GM19395 (cell line): Measurements from ENCODE around the gene MPZL2.
"Not testable (repeated sequence)": the region's sequence is repeated elsewhere in the genome, so short reads cannot be mapped to it uniquely, and the experiment has no call there.

ENCODE experiments used
- ATAC-seq: cut with Tn5 transposase; IDR thresholded peaks from one replicate; pipeline ENCODE4 v1.9.1; 2021; ENCODE audit warnings: mild to moderate bottlenecking, moderate library complexity; ENCODE audit not compliant: unreplicated experiment

The MPZL2 gene

GRCh38 chr11:118263695-118264568 lies at the start of gene MPZL2:
Gene MPZL2 (minus strand): TSS chr11:118264297. CDS start chr11:118264153, 144 bp downstream.
- no peak for ATAC-seq

- ATAC-seq: no peak
Observed at GRCh38 chr11:118313242-118313641, 49.1 kb upstream of the MPZL2 start.

DNA sequence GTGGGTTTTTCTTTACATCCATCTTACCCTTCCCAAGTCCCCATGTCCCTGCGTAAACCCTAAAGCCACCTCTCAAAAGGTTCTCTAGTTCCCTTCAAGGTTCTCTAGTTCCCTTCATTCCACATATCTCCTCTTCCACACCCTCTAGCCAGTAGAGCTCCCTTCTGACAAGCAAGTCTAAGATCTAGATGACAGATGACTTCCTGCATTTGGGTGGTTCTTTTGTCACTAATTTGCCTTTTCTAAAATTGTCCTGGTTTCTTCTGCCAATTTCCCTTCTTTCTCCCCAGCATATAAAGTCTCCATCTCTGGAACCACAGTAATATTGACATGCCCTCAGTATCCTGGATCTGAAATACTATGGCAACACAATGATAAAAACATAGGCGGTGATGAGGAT lies 48.2 kb upstream of the MPZL2 start:
- ATAC-seq: no peak

GRCh38 chr11:118311518-118311917 lies 47.4 kb upstream of the MPZL2 start:
- no peak for ATAC-seq

- ATAC-seq: no peak
Observed at GRCh38 chr11:118310781-118311485, 46.8 kb upstream of the MPZL2 start.

DNA sequence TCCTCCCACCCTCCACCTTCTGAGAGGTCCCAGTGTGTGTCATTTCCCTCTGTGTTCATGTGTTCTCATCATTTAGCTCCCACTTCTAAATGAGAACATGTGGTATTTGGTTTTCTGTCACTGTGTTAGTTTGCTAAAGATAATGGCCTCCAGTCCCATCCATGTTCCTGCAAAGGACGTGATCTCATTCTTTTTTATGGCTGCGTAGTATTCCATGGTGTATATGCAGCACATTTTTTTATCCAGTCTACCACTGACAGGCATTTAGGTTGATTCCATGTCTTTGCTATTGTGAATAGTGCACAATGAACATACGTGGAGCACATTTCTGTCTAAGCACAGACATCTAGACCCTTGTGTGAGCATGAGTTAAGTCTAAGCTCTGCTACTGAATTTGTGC lies 46.2 kb upstream of the MPZL2 start:
- ATAC-seq: no peak

DNA sequence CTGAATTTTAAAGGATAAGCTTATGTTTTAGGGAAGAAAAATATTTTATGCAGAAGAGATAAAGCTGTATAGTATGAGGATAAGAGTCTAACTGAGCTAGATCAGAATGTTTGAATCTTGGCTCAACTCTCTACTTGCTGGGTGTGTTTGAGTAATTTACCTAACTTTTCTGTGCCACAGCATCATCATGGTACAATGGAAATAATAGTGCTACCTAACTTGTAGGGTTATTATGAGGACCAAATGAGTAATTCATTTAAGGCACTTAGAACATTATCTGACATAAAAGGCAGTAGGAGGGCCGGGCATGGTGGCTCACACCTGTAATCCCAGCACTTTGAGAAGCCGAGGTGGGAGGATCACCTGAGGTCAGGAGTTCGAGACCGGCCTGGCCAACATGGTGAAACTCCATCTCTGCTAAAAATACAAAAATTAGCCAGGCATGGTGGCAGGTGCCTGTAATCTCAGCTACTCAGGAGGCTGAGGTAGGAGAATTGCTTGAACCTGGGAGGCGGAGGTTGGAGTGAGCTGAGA lies 45.0 kb upstream of the MPZL2 start:
- not testable (repeated sequence) for ATAC-seq

DNA sequence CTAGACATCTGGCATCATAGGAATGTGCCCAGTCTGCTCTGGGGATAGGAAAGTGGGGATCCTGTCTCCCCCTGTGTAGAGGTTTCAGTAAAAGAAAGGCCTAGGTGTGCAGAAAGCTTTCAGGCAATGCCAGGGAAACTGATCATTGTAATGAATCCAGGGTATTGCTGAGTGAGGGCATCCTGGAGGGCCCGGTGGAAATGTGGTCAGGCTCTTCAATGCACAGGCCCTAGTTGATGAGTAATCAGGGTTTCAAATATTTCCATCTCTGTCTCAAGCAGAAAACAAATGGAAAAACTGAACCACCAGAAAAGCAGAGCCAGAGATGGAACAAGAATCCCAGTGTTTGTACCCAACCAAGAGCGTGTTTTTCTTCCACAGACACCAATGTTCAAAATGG lies 42.5 kb upstream of the MPZL2 start:
- ATAC-seq: no peak

DNA sequence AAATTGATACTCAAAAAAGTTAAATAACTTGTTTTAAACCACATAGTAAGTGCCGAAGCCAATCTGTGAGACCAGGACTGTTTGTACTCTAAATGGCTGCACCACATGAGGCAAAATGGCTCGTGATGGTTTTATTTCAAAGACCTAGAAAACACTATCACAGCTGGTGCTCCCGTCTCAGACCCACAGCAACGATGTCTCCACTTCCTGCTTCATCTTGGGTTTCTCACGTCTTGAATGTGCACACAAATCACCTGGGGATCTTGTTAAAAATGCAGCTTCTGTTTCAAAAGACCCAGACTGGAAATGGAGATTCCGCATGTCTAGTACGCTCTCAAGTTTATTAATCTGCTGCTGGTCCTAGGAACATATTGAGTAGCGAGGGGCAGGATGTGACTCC lies 41.6 kb upstream of the MPZL2 start:
- no peak for ATAC-seq

- ATAC-seq: no peak
Observed at GRCh38 chr11:118304568-118305248, 40.6 kb upstream of the MPZL2 start, which contains the start of gene CD3E. Gene CD3E (plus strand): TSS chr11:118304730. CDS start chr11:118304953, 223 bp downstream.

GRCh38 chr11:118304227-118304567 lies 40.1 kb upstream of the MPZL2 start:
- ATAC-seq: no peak

DNA sequence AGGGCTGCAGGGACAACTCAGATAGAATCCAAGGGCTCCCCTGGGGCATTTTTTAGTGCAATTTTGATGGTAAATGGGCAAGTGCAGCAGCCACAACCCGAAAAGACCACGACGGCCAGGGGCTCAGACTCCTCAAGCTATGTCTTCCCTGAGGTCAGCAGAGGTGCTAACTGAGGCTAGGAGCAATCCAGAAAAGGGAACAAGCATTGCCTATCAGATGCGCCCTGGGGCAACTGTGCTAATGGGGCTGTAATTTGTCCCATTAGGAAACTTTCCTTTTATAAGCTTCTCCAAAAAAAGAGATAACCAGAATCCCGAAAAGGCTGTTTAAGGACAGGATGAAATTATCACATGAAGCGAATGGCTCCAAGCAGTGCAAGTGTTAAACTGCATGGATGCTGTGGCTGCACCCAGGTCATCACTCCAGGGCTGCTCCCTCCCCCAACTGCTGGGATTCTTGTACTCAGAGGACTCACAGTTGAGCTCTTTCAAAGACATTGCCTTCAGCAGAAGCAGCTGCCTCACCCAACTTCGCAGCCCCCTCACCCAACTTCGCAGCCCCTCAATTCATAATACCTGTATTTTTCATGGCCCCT lies 37.6 kb upstream of the MPZL2 start:
- ATAC-seq: no peak

DNA sequence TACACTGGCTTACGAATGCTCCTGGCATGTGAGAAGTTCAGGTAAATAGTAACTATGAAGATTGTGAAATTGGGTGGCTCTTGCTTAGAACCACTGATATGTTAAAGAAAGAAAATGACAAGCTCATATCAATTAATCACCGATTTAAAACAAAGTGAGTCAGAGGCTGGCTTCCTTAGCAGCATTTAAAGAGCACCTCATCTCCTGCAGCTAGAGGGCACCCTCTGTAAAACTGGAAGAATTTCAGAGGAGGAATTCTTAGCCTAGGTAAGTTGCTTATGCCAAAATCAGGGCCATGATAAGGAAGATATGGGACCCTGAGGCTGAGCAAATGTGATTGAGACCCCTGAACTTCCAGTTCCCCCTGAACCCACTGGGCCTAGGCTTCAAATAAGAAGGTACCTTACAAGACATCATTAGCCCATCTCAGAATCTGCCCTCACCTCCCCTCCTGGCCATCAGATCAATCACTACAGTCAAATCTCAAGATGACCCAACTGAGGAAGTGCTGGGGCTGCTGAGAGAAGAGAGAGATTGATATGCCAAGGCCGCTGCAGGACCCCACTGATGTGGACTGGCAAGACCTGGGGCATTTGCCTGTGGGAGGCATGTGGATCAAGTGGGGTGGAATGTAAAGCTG lies 31.8 kb upstream of the MPZL2 start:
- ATAC-seq: no peak

- no peak for ATAC-seq
Observed at GRCh38 chr11:118295199-118295598, 31.1 kb upstream of the MPZL2 start.

DNA sequence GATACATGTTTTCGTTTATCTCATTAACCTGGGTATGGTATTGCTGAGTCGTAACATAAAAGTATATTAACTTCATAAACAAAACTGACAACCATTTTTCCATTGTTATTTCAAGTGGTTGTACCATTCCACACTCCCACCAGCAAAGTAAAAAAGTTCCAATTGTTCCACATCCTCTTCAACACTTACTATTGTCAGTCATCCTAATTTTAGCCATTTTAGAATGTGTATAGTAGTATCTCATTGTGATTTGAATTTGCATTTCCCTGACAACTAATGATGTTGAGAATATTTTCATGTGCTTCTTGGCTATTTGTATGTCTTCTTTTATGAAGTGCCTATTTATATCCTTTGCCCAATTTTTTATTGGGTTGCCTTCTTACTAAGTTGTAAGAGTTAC lies 30.0 kb upstream of the MPZL2 start:
- ATAC-seq: no peak

- ATAC-seq: no peak
Observed at GRCh38 chr11:118291477-118292135, 27.5 kb upstream of the MPZL2 start.

DNA sequence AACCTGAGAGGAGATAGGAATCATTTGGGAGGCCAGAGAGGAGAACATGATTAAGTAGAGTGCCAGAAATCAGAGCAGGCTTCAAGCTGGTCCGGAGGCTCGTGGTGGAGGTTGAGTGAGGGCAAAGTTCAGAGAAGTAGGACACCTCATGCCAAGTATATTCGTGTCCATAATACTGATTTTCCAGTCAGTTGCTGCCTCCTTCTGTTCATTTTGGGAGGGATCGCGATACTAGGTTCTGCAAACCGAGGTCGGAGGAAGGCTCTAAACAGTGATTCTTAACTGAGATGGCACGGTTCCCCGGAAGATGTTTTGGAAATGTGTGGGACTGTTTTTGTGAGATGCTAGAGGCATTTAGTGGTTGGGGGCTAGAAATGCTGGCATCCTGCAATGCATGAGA lies 26.8 kb upstream of the MPZL2 start:
- ATAC-seq: no peak

DNA sequence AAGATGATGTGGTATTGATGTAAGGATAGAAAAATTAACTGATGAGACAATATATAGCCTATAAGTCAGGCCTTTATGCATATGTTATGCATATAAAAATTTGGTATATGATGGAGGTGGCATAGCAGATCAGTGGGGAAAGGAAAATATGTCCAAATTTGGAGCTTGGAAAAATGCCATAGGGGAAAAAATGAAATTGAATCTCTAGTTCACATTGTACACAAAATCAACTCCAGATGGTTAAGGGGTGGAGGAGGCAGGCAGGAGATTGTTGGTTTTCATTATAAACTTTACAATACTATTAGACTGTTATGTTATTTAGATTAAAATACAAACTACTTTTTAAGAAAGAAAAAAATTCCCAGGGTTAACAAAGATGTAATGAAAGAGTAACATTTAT lies 25.3 kb upstream of the MPZL2 start:
- ATAC-seq: no peak

DNA sequence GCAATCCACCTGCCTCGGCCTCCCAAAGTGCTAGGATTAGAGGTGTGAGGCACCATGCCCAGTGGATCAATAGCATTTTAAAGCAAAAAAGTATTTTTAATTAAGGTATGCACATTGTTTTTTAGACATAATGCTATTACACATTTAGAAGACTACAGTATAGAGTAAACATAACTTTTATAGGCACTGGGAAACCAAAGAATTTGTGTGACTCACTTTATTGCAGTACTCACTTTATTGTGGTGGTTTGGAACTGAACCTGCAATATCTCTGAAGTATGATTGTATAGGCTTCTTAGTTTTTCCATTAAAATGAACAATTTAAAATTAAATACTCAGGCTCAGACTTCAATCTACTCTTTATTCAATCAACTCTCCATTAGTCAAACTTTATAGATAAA lies 22.9 kb upstream of the MPZL2 start:
- no peak for ATAC-seq

GRCh38 chr11:118286545-118286944 lies 22.4 kb upstream of the MPZL2 start:
- no peak for ATAC-seq
